Endothelial cell (in vitro differentiated cells): ENCODE results near the gene RND3. TPM values are rescaled to one million over a fixed set of nuclear protein-coding genes. Genes with fewer than 3 reads are reported as not detected.

Source experiments
- DNase-seq: peaks from one replicate; pipeline ENCODE4 v3.0.0; 2021; ENCODE audit warnings: low spot score
- H3K27ac Mint-ChIP-seq: one replicate; pipeline ENCODE4 v1.8.0; 2021; ENCODE audit warnings: mixed read lengths, inconsistent platforms; ENCODE audit not compliant: unreplicated experiment
- H3K27me3 Mint-ChIP-seq: one replicate; pipeline ENCODE4 v1.8.0; 2021; ENCODE audit warnings: mild to moderate bottlenecking, moderate library complexity, mixed read lengths, inconsistent platforms; ENCODE audit not compliant: unreplicated experiment
- H3K36me3 Mint-ChIP-seq: one replicate; pipeline ENCODE4 v1.8.0; 2021; ENCODE audit warnings: mild to moderate bottlenecking, low read depth, mixed read lengths, inconsistent platforms; ENCODE audit not compliant: unreplicated experiment
- H3K4me1 Mint-ChIP-seq: one replicate; pipeline ENCODE4 v1.8.0; 2021; ENCODE audit warnings: mild to moderate bottlenecking, mixed read lengths, inconsistent platforms; ENCODE audit not compliant: unreplicated experiment
- H3K4me3 Mint-ChIP-seq: one replicate; pipeline ENCODE4 v1.8.0; 2021; ENCODE audit warnings: mild to moderate bottlenecking, mixed read lengths, inconsistent platforms; ENCODE audit not compliant: unreplicated experiment
- H3K9me3 Mint-ChIP-seq: one replicate; pipeline ENCODE4 v1.8.0; 2021; ENCODE audit warnings: mixed read lengths, inconsistent platforms; ENCODE audit not compliant: unreplicated experiment
- CTCF ChIP-seq: fragments of 200-600 bp; sonication (generic); IDR thresholded peaks from one replicate; pipeline ENCODE4 v1.5.0; 2021; ENCODE audit warnings: antibody characterized with exemption; ENCODE audit not compliant: unreplicated experiment
- total RNA-seq: library from RNA; stranded (reverse); fragmentation: NEBNext Ultra II Directional; extraction: Animal tissue kit (Norgen Biotek cat#: 25700); gene quantifications from one replicate; pipeline ENCODE4 v1.2.1, GENCODE V29; 2021; ENCODE audit not compliant: unreplicated experiment

Gene RND3
- total RNA-seq, 1 donor from 2014 or later, result 2.9 TPM

GRCh38 chr2:150522269-150522668 is 34.8 kb upstream of the RND3 start:
- no peak overlapping the region for H3K4me3 Mint-ChIP-seq
- H3K27ac Mint-ChIP-seq, result no peak overlapping the region
- H3K4me1 Mint-ChIP-seq, result no peaks in the 10 kb centered on the region
- TF ChIP-seq CTCF, result no peak
- H3K36me3 Mint-ChIP-seq, result no peaks in the 10 kb centered on the region
- H3K27me3 Mint-ChIP-seq, result no peaks in the 10 kb centered on the region
- peaks cover 3% of the 10 kb centered on the region for H3K9me3 Mint-ChIP-seq
- no peak for DNase-seq

GRCh38 chr2:150520887-150521664 is 33.6 kb upstream of the RND3 start:
- TF ChIP-seq CTCF, result no peak
- no peak for DNase-seq
- Mint-ChIP-seq H3K36me3 (no peaks in the 10 kb centered on the region), H3K27me3 (no peaks in the 10 kb centered on the region), H3K4me3 (no peak overlapping the region), H3K4me1 (no peaks in the 10 kb centered on the region), H3K27ac (no peak overlapping the region), H3K9me3 (peaks cover 3% of the 10 kb centered on the region)

GRCh38 chr2:150520033-150520432 is 32.6 kb upstream of the RND3 start:
- Mint-ChIP-seq H3K27me3 (no peaks in the 10 kb centered on the region), H3K36me3 (no peaks in the 10 kb centered on the region), H3K27ac (no peak overlapping the region), H3K9me3 (peaks cover 3% of the 10 kb centered on the region), H3K4me3 (no peak overlapping the region), H3K4me1 (no peaks in the 10 kb centered on the region)
- no peak for DNase-seq
- TF ChIP-seq CTCF, result no peak

GRCh38 chr2:150517951-150518680 is 30.6 kb upstream of the RND3 start:
- no peaks in the 10 kb centered on the region for H3K27me3 Mint-ChIP-seq
- no peaks in the 10 kb centered on the region for H3K36me3 Mint-ChIP-seq
- H3K4me1 Mint-ChIP-seq, result no peaks in the 10 kb centered on the region
- peaks cover 2% of the 10 kb centered on the region for H3K9me3 Mint-ChIP-seq
- H3K4me3 Mint-ChIP-seq, result no peak overlapping the region
- no peak for TF ChIP-seq CTCF
- no peak for DNase-seq
- no peak overlapping the region for H3K27ac Mint-ChIP-seq

- Mint-ChIP-seq H3K9me3 (no peaks in the 10 kb centered on the region), H3K27ac (no peak overlapping the region), H3K27me3 (no peaks in the 10 kb centered on the region), H3K36me3 (no peaks in the 10 kb centered on the region), H3K4me1 (no peaks in the 10 kb centered on the region), H3K4me3 (no peak overlapping the region)
- TF ChIP-seq CTCF, result no peak
- no peak for DNase-seq
These were observed 26.2 kb upstream of the RND3 start for GRCh38 chr2:150513647-150514046.
